Effector CD4-positive, alpha-beta T cell (primary cell): Measurements from ENCODE around the gene TP53BP2.
A peak's percentile ranks its signal among the peaks of the same experiment; 100 is the strongest.
"Not testable (repeated sequence)": the region's sequence is repeated elsewhere in the genome, so short reads cannot be mapped to it uniquely, and the experiment has no call there.

Experiments used
- DNase-seq: peaks from one replicate; pipeline ENCODE4 v3.0.0-alpha.2; 2020

Gene TP53BP2

DNA sequence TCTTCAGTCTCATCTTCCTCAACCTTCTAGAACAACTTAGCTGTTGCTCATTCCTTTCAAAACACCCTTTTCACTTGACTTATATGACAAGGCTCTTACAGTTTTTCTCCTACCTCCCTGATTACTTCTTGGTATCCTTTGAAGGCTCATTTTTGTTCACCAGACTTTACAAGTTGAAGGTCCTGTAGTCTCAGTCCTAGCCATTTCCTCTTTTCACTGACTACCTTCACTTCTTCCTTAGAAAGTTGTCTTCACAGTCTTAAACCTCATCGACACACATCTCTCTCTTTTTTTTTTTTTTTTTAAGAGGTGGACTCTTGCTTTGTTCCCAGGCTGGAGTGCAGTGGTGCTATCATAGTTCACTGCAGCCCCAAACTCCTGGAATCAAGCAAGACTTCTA, 6.6 kb upstream of the TP53BP2 start:
- no peak for DNase-seq

GRCh38 chr1:223849352-223850254, 3.9 kb upstream of the TP53BP2 start:
- DNase-seq: no peak

DNA sequence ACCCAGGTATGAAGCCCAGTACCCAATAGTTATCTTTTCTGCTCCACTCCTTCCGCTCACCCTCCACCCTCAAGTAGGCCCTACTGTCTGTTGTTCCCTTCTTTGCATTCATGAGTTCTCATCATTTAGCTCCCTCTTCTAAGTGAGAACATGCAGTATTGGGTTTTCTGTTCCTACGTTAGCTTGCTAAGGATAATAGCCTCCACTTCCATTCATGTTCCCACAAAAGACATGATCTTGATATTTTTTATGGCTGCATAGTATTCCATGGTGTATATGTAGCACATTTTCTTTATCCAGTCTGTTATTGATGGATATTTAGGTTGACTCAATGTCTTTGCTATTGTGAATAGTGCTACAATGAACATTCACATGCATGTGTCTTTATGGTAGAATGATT, 2.8 kb upstream of the TP53BP2 start:
- no peak for DNase-seq

- no peak for DNase-seq
These were observed 2.1 kb upstream of the TP53BP2 start for GRCh38 chr1:223847781-223848345.

DNA sequence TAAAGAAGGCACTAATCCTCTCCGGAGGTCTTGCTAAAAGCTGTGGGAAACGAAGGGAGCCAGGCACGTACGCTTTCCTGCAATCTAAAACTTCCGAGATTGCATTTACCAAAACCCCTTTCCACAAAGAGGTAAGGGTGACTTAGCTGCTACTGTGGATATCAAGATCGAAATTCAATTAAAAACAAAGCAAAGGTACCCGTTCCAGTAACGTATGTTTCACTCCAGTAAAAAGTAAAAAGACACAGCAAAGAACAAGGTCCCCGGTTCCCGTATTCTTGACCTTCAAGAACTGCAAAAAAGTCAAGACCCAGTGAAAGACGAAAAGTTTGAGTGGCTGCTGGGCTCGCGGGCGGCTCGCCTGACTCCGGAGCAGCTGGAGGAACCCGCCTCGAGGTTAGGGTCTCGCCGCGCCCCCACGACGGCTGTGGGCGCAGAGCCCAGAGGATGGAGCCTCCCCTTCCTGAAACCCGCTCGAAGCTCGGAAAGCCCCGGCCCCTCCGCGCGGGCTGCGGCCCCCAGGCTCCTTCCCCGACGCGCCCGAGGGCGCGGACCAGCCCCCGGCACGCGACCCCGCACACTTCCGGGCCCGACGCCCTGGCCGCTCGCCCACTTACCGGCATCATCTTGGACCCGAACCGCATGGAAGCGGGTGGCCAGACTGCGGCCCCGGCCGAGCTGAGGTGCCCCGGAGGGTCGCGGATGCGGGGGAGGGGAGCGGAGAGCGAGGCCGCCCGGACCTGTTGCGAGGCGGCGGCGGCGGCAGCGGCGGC, 524 bp downstream of the TP53BP2 start:
- peak; percentile 59 for DNase-seq

- peak; percentile 30 for DNase-seq
These were observed 1.0 kb downstream of the TP53BP2 start for GRCh38 chr1:223844787-223845036.

- no peak for DNase-seq
These were observed 1.6 kb downstream of the TP53BP2 start for GRCh38 chr1:223843934-223844786.

GRCh38 chr1:223842784-223843183, 3.0 kb downstream of the TP53BP2 start:
- no peak for DNase-seq

GRCh38 chr1:223841977-223842623, 3.6 kb downstream of the TP53BP2 start:
- DNase-seq: not testable (repeated sequence)

GRCh38 chr1:223840254-223840653, 5.5 kb downstream of the TP53BP2 start:
- DNase-seq: no peak

DNA sequence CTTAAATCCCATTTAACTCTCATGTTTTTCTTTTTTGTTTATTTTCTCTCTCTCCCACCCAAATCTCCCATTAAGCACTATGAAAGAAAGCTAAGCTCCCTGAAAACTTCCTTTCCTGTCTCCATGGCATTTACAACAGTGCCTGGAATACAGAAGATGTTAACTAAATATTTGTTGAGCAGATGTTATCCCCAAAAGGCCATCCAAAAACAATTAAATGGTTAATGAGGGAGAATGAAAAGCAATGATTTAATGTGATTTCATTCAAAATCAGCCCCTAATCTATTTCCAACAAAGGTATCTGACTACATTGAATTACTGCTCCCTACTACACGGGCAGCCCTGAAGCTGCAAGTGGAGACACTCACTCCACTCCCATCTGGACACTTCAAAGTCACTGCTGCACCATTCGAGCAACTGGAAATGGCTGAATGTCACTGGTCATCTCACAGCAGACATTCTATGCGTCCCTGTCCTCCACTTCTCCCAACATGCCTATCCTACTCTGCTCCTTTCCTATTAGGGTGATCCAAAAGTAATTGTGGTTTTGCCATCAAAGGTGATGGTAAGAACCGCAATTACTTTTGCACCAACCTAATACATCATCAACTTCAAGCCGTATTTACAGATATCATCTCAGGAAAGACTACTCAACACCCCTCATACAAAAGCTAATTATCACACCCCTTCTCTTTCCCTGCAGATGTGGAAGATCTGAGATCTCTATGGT, 7.5 kb downstream of the TP53BP2 start:
- DNase-seq: no peak

DNA sequence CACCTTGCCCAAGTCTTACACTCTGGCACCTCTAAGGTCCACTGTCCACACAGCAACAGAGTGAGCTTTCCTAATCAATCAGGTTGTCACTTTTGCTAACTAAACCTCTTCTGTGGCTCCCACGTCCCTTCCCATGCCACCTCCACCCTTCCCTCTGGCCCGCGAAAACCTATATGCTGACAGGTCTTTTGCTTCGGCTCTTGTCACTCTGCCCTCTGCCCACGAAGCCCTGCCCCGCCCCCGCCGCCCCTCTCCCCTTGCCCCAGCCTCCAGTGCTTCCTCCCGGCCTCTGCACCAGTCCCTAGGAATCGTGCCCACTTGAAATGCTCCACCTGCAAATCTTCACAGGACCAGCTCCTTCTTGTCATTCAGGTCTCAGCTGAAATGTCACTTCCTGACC, 8.1 kb downstream of the TP53BP2 start:
- no peak for DNase-seq

DNA sequence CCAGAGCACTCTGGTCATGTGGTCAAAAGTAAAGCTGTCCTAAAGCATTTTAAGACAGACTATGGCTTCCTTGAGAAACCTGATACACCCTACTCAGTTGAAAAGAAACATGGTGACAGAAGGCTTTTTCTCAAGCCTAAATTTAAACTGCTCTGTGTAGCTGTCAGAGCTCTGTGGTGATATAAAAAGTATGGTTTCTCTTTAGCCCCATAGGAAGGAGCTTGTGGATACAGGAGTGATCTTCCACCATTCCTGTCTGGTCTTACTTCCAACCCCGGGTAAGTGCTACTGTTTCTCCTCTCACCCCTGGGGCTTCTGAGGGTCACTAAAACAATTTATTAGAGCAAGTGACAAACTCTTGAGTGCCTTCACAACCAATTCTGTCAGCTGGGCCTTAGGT, 8.5 kb downstream of the TP53BP2 start:
- no peak for DNase-seq

DNA sequence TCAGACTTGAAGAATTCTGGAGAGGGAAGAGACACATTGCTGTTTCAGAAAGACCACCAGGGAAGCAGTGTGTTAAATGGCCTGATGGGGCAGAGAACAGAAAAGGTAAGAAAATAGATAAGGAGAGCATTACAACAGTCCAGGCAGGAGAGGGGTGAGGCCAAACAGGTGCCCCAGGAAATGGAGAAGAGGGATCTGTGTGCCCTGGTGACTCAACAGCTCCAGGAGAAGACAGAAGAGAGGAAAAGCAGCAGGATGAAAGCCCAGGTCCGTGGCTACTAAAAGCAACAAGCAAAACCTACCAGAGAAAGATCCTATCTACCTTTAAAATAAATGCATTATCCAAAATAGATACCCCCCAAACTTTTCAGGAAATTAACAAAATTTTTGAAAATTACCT, 9.2 kb downstream of the TP53BP2 start:
- no peak for DNase-seq

DNA sequence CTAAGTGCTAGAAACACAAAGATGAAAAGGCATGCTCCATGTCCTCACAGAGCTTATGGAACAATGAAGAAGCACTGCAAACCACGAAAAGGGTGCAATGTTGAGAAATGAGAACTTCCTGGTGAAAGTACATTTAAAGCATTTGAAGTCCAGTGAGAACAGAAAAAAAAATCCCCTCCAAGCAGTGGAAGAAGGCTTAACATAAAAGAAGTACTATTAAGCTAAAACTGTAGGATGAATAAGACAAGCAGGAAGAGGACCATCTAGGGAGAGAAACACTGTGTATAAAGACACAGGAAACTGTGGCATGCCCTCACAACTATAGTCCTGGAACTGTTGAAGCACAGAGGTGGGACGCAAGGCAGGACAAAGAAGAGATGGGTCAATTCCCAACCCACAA, 10.0 kb downstream of the TP53BP2 start:
- no peak for DNase-seq

DNA sequence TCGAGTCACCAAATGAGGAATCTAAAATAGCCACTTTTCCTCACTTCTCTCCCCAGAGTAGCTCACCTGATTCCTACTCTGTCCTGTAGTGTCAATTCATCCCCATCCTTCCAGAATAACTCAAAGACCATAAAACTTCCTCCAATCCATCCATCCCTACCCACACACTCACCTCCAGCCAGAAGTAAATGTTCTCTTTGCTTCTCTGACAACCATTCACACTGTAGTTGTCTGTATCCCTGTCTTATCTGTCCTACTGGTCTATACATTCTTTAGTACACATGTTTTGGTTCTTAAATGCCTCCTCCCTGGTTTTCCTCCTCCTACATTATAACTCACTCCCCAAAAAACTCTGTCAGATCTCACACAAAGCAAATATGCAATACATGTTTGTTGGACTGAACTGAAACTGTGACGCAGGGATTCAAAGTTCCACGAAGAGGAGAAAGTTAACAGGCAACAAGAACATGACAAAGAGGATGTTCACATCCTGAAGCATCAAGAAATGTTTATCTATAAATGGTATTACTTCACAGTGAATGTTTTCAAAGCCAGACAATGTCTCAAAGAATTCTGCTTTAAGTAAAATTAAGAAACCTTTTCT, 11.0 kb downstream of the TP53BP2 start:
- DNase-seq: no peak

DNA sequence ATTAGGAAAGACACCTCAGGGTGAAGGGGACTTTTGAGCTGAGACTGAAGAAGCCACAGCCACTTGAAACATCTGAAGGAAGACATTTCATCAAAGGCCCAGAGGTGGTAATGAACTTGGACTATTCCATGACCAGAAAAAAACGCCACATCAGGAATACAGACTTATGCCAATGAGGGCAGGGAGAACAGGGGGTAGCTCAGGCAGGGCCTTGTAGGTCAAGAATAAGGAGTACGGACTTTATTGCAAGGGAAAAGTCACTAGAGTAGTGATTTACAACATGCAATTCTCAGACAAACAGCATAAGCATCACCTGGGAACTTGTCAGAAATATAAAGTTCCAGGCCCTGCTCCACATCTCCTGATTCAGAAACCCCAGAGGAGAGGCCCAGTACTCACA, 11.8 kb downstream of the TP53BP2 start:
- DNase-seq: no peak

GRCh38 chr1:223832637-223832943, 13.2 kb downstream of the TP53BP2 start:
- DNase-seq: no peak

GRCh38 chr1:223831755-223832636, 13.8 kb downstream of the TP53BP2 start:
- DNase-seq: no peak

DNA sequence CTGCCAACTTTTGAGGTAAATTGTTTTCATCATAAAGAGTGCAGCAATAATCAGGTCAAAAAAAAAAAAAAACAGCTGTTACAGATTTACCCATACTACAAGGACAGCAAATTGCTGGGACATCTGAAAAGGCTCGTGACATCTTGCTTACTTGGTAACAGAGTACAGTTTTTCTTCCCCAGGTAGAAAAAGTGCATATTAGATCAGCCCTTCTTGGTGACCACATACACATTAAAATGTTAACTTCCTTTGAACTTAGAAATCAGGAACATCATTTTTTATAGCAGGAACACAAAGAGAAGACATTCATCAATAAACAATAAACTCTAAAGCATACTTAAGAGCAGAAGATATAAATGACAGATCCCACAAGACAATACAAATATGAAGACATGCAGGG, 16.1 kb downstream of the TP53BP2 start:
- no peak for DNase-seq
